Mesenchymal stem cell (in vitro differentiated cells and primary cell): ENCODE measurements around the gene ZNF420.

Experiments
- DNase-seq: peaks from one replicate; pipeline ENCODE4 v3.0.0-alpha.2; 2013
- H2AFZ ChIP-seq: one replicate; pipeline ENCODE4 v1.6.1; 2013; ENCODE audit warnings: low read depth, mild to moderate bottlenecking, control low read depth, inconsistent platforms, low read length, moderate library complexity
- H2AK5ac ChIP-seq: 2 replicates; pipeline ENCODE4 v1.6.1; 2013; ENCODE audit warnings: low read length, moderate library complexity, mild to moderate bottlenecking, inconsistent platforms; ENCODE audit not compliant: severe bottlenecking
- H2BK120ac ChIP-seq: one replicate; pipeline ENCODE4 v1.6.1; 2013; ENCODE audit warnings: low read depth, mild to moderate bottlenecking, inconsistent platforms, low read length, moderate library complexity
- H2BK12ac ChIP-seq, 2 experiments: one replicate each; pipeline ENCODE4 v1.6.1; 2013; ENCODE audit warnings: inconsistent platforms in 2 of 2, low read length in 2 of 2, mild to moderate bottlenecking in 2 of 2, moderate library complexity in 2 of 2, control low read depth in 1 of 2
- H2BK15ac ChIP-seq: one replicate; pipeline ENCODE4 v1.6.1; 2013; ENCODE audit warnings: mild to moderate bottlenecking, low read depth, inconsistent platforms; ENCODE audit not compliant: poor library complexity, severe bottlenecking
- H2BK5ac ChIP-seq: 2 replicates; pipeline ENCODE4 v1.6.1; 2013; ENCODE audit warnings: low read depth, mild to moderate bottlenecking, low read length, control low read depth, inconsistent platforms; ENCODE audit not compliant: poor library complexity, severe bottlenecking
- H3K14ac ChIP-seq, 2 experiments: one replicate each; pipeline ENCODE4 v1.6.1; 2013; ENCODE audit warnings: inconsistent platforms in 2 of 2, low read length in 2 of 2, control low read depth in 1 of 2, mild to moderate bottlenecking in 1 of 2, moderate library complexity in 1 of 2
- H3K18ac ChIP-seq, 2 experiments: one replicate each; pipeline ENCODE4 v1.6.1; 2013; ENCODE audit warnings: inconsistent platforms in 2 of 2, low read length in 2 of 2, control low read depth in 1 of 2, low read depth in 1 of 2, mild to moderate bottlenecking in 1 of 2
- H3K23ac ChIP-seq, 2 experiments: one replicate each; pipeline ENCODE4 v1.6.1; 2013; ENCODE audit warnings: inconsistent platforms in 2 of 2, low read length in 2 of 2, mild to moderate bottlenecking in 2 of 2, moderate library complexity in 2 of 2, control low read depth in 1 of 2
- H3K27ac ChIP-seq: 2 replicates; pipeline ENCODE4 v1.5.1; 2013; ENCODE audit warnings: mild to moderate bottlenecking, moderate library complexity, low read length, control low read depth, inconsistent platforms; ENCODE audit not compliant: poor library complexity, severe bottlenecking
- H3K27me3 ChIP-seq, 2 experiments: 2 replicates each; pipeline versions ENCODE4 v1.6.1 to v1.7.0; 2013; ENCODE audit warnings: low read length in 2 of 2, mild to moderate bottlenecking in 2 of 2, moderate library complexity in 2 of 2, control low read depth in 1 of 2, inconsistent platforms in 1 of 2; ENCODE audit not compliant: control insufficient read depth in 1 of 2, insufficient read depth in 1 of 2
- H3K36me3 ChIP-seq, 2 experiments: 2 replicates each; pipeline versions ENCODE4 v1.6.1 to v1.7.0; 2013; ENCODE audit warnings: low read length in 2 of 2, control low read depth in 1 of 2, inconsistent platforms in 1 of 2, low read depth in 1 of 2, mild to moderate bottlenecking in 1 of 2; ENCODE audit not compliant: insufficient read depth in 2 of 2, control insufficient read depth in 1 of 2
- H3K4ac ChIP-seq, 2 experiments: one replicate each; pipeline ENCODE4 v1.6.1; 2013; ENCODE audit warnings: inconsistent platforms in 2 of 2, low read length in 2 of 2, mild to moderate bottlenecking in 2 of 2, moderate library complexity in 2 of 2, control low read depth in 1 of 2, low read depth in 1 of 2
- H3K4me1 ChIP-seq: 2 replicates; pipeline ENCODE4 v1.6.1; 2013; ENCODE audit warnings: low read depth, low read length, control low read depth; ENCODE audit not compliant: control insufficient read depth, insufficient read depth
- H3K4me2 ChIP-seq: 2 replicates; pipeline ENCODE4 v1.6.1; 2013; ENCODE audit warnings: low read length, mild to moderate bottlenecking, inconsistent platforms; ENCODE audit not compliant: poor library complexity, severe bottlenecking
- H3K4me3 ChIP-seq, 2 experiments: 2 replicates each; pipeline versions ENCODE4 v1.5.1 to v1.7.0; 2013; ENCODE audit warnings: low read length in 2 of 2, mild to moderate bottlenecking in 2 of 2, control low read depth in 1 of 2, low read depth in 1 of 2; ENCODE audit not compliant: insufficient read depth in 1 of 2
- H3K79me1 ChIP-seq: replicated peaks from 2 replicates; pipeline ENCODE4 v1.6.1; 2013; ENCODE audit warnings: mild to moderate bottlenecking, control low read depth, low read length, inconsistent platforms; ENCODE audit not compliant: poor library complexity, severe bottlenecking
- H3K9ac ChIP-seq: 2 replicates; pipeline ENCODE4 v1.7.0; 2013; ENCODE audit warnings: mild to moderate bottlenecking, low read length, moderate library complexity
- H3K9me3 ChIP-seq: 2 replicates; pipeline ENCODE4 v1.7.0; 2013; ENCODE audit warnings: mild to moderate bottlenecking, low read length; ENCODE audit not compliant: control insufficient read depth
- H4K8ac ChIP-seq: one replicate; pipeline ENCODE4 v1.6.1; 2013; ENCODE audit warnings: inconsistent platforms, mild to moderate bottlenecking, low read length, moderate library complexity
- H4K91ac ChIP-seq: one replicate; pipeline ENCODE4 v1.6.1; 2013; ENCODE audit warnings: mild to moderate bottlenecking, low read length, inconsistent platforms
- WGBS: methylation state at CpG from one replicate; pipeline ENCODE4 v1.1.7; 2013; ENCODE audit warnings: mixed read lengths; 5-methylcytosine and 5-hydroxymethylcytosine counted together

Gene ZNF420

GRCh38 chr19:37160153-37160552 lies 81.9 kb downstream of the ZNF420 start:
- H3K4me1 ChIP-seq, result no peaks in the 10 kb centered on the region
- H2BK15ac ChIP-seq, result no peak overlapping the region
- no peak overlapping the region for H2AFZ ChIP-seq
- H2BK5ac ChIP-seq, result no peak overlapping the region
- H3K18ac ChIP-seq, result no peak overlapping the region
- H2BK12ac ChIP-seq, result no peak overlapping the region
- H3K27me3 ChIP-seq, result no peaks in the 10 kb centered on the region
- peaks cover 38 to 88% of the 10 kb centered on the region in 2 experiments for H3K36me3 ChIP-seq
- no CpG with 5 or more reads among the region's 1 CpG for WGBS
- no peak overlapping the region for H2AK5ac ChIP-seq
- DNase-seq, result no peak
- H4K91ac ChIP-seq, result no peak overlapping the region
- H4K8ac ChIP-seq, result no peak overlapping the region
- no peak overlapping the region for H3K4ac ChIP-seq
- H3K14ac ChIP-seq, result no peak overlapping the region
- no peak overlapping the region for H2BK120ac ChIP-seq
- peaks cover 97% of the 10 kb centered on the region for H3K9me3 ChIP-seq
- no peak overlapping the region for H3K27ac ChIP-seq
- H3K9ac ChIP-seq, result no peak overlapping the region
- no peak overlapping the region for H3K4me2 ChIP-seq
- no peak overlapping the region for H3K23ac ChIP-seq
- no peak overlapping the region for H3K4me3 ChIP-seq
- H3K79me1 ChIP-seq, result peaks cover 4% of the 10 kb centered on the region

- H3K4me2 ChIP-seq, result no peak overlapping the region
- H3K18ac ChIP-seq, result no peak overlapping the region
- no peak overlapping the region for H3K23ac ChIP-seq
- no peak overlapping the region for H3K9ac ChIP-seq
- H3K79me1 ChIP-seq, result peaks cover 9% of the 10 kb centered on the region
- WGBS, result 100% methylated on average over 1 of the region's 1 CpG
- no peak overlapping the region for H3K4me3 ChIP-seq
- no peak overlapping the region for H3K14ac ChIP-seq
- H3K9me3 ChIP-seq, result peaks cover 95% of the 10 kb centered on the region
- no peak overlapping the region for H2BK5ac ChIP-seq
- H3K27me3 ChIP-seq, result no peaks in the 10 kb centered on the region
- peaks cover 45 to 92% of the 10 kb centered on the region in 2 experiments for H3K36me3 ChIP-seq
- no peak overlapping the region for H4K8ac ChIP-seq
- no peak overlapping the region for H2BK12ac ChIP-seq
- H2AFZ ChIP-seq, result no peak overlapping the region
- H4K91ac ChIP-seq, result no peak overlapping the region
- H3K4ac ChIP-seq, result no peak overlapping the region
- no peak for DNase-seq
- H3K27ac ChIP-seq, result no peak overlapping the region
- no peak overlapping the region for H2BK15ac ChIP-seq
- no peak overlapping the region for H2AK5ac ChIP-seq
- no peaks in the 10 kb centered on the region for H3K4me1 ChIP-seq
- no peak overlapping the region for H2BK120ac ChIP-seq
Measured at GRCh38 chr19:37165635-37166034, 87.4 kb downstream of the ZNF420 start.

GRCh38 chr19:37172368-37173366 lies 94.4 kb downstream of the ZNF420 start, which contains the start of gene ZNF585A:
Gene ZNF585A (minus strand): TSS chr19:37172695. CDS start chr19:37169910, 2,785 bp downstream.
- Histone ChIP-seq H4K8ac (peak within 1 kb of the TSS; percentile 95), H2BK120ac (no peak within 1 kb of the TSS), H4K91ac (no peak within 1 kb of the TSS), H3K9ac (peak within 1 kb of the TSS; percentile 96), H3K14ac (no peak within 1 kb of the TSS), H3K4me1 (no peaks in the 10 kb centered on the region), H3K27ac (peak within 1 kb of the TSS; percentile 6), H2BK12ac (no peak within 1 kb of the TSS), H3K4me2 (peak within 1 kb of the TSS; percentile 57), H2AFZ (peak within 1 kb of the TSS; percentile 51), H3K4ac (peak within 1 kb of the TSS in 1 of 2 experiments; percentile 6), H3K9me3 (peaks cover 51% of the 10 kb centered on the region), H2AK5ac (no peak within 1 kb of the TSS), H3K27me3 (no peaks in the 10 kb centered on the region), H3K79me1 (peaks cover 7% of the 10 kb centered on the region), H3K18ac (peak within 1 kb of the TSS in 1 of 2 experiments; percentile 79), H3K4me3 (peak within 1 kb of the TSS; percentile 58 to 95), H3K23ac (no peak within 1 kb of the TSS), H2BK15ac (no peak within 1 kb of the TSS), H2BK5ac (no peak within 1 kb of the TSS), H3K36me3 (peaks cover 11 to 27% of the 10 kb centered on the region in 2 experiments)
- WGBS, result 4% methylated on average over 29 of the region's 30 CpGs
- DNase-seq, result peak; percentile 97
